NCI-H2029 (cell line): ENCODE data around the gene TBL3.
A peak's percentile ranks its signal among the peaks of the same experiment; 100 is the strongest.
"Not testable (repeated sequence)": the region's sequence is repeated elsewhere in the genome, so short reads cannot be mapped to it uniquely, and the experiment has no call there.

Experiments
- DNase-seq: peaks from one replicate; lab custom pipeline; 2025; lab: John Stamatoyannopoulos, UW

TBL3 gene

DNA sequence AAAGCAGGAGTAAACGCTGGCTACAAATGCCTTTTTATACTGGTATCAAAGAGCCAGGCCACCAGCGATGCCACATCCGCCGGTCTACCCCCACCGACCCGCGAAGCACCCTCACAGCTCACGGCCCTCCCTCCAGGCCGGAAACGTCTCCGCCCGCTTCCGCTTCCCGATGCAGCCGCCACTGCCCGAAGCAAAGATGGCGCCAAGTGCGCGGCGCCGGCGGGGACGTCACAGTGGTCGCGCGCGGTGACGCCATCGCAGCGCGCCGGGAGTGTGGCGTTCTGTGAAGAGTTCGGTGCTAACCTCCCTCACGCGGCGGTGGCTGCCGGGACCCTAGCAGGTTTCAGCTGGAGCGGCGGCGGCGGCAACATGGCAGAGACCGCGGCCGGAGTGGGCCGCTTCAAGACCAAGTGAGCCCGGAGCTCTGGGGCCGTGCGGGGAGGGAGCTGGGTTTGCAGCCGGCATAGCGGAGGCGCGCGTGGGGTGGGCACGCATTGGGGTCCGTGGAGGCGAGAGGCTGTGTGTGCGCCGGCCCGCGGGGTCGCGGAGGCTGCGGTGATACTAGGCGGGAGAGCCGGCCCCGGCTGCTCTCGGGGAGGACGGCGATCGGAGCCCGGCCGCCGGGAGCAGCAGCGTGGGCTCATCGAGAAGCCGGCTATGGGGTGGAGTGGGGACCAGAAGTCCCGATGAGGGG is at the start of gene TBL3:
Gene TBL3 (plus strand): TSS at position 258 of the 694 bp plus-strand sequence. CDS start 112 bp downstream, at position 370.
- peak; percentile 92 for DNase-seq

DNA sequence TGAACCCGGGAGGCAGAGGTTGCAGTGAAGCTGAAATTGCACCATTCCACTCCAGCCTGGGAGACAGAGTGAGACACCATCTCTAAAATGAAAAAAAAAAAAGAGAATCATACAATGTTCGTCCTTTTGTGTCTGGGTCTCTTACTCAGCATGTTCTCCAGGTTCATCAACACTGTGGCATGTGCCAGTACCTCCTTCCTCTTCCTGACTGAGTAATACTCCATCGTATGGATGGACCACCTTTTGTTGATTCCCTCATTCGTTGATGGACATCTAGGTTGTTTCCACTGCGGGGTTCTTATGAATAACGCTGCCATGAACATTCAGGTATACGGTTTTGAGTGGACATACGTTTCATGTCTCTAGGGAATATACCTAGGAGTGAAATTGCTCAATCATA is 49.5 kb upstream of the TBL3 start:
- DNase-seq, result no peak

DNA sequence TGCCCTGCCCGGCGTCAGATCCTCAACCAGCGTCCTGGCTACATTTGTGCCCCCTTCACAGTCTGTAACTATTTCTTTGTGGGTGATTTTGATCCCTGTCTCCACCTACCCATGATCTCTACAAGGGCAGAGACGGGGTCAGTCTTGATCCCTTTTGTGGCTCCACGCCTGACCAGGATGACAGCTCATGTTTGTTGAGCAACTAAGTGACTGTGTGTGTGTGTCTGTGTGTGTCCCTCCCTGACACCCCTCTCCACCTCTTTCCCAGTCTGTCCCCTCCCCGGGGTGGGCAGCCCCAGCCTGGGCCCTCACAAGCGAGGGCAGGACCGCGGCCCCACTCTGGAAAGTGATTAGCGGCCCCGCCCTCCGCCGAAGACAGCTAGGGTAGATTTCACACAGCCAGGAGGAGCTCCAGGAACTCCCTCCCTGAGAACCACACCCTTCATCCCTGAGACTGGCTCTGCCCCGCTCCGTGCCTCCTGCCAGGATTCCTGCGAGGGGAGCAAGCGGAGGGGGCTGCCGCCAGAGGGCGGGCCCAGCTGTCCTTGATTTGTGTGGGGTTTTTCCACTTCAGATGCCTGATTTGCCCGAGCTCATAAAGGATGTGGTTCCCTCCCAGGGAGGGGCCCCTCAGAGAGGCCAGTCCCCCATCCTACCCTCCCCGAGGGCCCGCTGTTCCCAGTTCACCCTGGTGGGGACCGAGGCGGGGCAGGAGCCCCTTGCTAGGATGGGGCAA is 48.4 kb upstream of the TBL3 start:
- no peak for DNase-seq

DNA sequence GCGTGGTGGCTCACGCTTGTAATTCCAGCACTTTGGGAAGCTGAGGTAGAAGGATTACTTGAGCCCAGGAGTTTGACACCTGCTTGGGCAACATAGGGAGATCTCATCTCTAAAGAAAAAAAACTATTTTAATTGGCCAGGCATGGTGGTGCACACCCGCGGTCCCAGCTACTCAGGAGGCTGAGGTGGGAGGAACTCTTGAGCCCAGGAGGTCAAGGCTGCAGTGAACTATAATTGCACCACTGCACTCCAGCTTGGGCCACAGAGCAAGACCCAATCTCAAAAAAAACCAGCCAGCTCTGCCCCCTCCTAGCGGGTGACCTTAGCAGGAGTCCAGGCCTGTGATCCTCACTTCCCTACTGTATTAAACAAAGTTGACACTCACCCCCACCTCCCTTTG is 47.8 kb upstream of the TBL3 start:
- no peak for DNase-seq

DNA sequence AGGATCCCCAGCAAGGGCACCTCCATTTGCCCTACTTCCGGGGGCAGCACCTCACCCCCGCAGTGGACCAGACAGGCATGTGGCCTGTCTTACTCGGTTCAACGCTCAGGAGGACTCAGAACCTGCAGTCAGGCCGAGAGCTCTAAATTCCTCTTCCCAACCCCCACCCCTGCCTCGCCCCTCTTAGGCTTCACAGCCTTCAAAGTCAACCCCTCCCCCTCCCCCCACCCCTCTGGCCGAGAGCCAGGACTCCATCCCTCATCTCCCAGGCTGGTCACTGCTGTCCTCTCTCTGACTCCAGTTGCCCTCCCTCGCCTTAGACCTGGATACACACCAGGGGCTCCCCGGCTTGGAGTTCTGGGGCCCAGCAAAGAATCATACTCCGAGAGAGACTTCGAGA is 45.6 kb upstream of the TBL3 start:
- DNase-seq, result no peak

DNA sequence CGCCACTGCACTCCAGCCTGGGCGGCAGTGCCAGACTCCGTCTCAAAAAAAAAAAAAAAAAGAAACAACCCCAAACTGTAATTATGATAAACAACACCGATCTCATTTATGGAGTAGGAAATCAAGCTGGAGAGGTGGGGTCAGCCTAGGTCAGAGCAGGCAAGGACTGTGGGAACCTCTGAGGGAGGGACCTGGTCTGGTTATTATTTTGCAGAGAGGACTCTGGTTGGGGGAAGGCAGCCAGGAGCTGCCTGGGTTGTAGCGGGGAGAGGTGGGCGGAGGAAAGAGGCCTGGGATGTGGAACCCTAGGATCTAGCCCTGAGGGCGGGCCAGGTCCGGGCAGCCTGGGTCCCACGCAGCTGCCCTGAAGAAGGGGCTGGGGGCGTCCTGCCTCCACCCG is 42.7 kb upstream of the TBL3 start:
- DNase-seq, result peak; percentile 50

DNA sequence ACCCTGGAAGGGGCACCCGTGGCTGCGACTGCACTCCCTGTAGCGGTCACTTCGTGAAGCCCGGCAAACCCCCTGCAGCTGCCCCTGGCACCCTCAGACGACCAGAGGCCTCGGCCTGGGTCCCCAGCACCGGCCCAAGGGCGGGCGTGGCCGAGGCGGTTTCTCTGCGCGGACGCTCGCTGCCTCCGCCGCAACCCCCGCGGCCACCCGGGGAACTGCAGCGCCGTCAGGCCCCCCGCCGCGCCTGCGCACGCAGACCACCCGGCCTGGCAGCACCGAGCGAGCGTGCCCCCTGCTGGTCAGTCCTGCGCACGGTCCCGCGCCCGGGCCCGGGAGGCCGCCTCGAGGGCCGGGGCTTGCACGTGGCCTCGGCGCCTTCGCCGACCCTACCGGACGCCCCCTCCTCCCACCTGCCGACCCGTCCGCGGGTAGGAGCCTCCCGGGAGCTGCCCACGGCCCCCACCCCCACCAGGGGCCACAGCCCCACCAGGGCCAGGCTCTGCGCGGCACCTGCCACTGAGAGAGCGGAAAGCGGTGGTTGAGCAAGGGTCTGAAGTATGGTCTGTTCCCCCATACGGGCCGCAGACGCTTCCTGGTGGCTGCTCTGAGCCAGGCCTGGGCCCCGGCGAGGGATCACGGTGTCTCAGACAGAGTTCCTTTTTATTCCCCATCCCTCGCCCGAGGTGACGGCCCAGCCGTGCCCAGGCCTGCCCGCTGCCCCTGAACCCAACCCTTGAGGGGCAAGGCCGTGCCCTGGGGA is 42.1 kb upstream of the TBL3 start:
- DNase-seq, result peak; percentile 56

DNA sequence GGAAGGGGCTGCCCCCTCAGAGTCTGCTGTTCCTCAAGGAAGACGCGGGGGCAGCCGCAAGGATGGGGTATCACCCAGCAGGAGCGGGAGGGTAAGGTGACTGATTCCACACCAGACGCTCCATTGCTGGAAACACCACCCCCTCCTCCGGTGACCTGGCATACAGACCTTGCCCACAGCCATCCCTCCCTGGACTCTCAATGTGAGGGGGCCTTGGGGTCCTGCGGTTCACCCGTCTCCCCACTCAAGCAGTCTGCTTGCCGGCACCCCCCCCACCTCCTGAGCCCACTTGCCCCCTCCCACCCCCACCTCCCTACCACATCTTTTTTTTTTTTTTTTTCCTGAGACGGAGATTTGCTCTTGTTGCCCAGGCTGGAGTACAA is 41.5 kb upstream of the TBL3 start:
- DNase-seq, result no peak

DNA sequence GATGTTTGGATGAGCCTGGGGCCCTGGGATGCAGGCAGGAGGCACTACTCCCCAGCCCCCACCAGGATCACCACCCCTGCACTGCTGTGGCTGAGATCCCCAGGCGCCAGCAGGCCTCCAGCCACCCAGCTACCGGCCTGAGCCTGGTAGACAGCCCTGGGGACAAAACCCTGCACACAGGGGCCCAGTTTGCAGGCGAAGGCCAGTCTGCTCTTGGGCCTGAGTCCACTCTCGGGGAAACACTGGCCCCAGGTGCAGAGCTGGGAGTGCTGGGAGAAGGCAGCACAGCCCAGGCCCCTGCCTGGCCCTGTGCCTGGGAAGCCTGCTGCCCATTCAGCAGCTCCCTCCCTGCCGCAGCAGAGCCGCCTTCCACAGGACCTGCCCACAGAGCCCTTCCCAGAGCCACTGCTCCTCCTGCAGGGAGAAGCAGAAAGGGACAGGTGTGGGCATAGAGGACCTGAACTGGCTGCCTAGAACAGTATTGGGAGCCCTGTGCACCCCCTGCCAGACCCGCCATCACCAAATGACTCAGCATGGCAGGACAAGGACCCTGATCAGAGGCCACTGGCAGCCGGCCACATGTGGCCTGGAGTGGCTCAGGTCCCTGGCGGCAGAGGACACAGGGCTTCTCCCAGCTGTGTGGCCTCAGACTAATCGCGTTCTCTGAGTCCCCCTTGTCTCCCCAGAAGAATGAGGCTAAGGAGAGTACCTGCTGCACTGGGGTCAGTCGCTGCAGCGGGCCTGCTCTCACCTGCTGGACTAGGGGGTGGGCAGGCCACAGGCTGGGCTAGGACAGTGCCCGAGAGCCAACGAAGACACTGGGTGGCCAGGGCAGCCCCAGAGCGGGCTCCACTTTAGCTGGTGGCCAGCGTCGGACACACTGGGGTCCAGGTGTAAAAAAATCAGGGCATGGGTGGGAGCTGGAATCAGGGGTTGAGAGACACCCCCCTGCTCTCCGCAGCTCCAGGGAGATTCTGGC is 39.5 kb upstream of the TBL3 start:
- DNase-seq, result peak; percentile 9

DNA sequence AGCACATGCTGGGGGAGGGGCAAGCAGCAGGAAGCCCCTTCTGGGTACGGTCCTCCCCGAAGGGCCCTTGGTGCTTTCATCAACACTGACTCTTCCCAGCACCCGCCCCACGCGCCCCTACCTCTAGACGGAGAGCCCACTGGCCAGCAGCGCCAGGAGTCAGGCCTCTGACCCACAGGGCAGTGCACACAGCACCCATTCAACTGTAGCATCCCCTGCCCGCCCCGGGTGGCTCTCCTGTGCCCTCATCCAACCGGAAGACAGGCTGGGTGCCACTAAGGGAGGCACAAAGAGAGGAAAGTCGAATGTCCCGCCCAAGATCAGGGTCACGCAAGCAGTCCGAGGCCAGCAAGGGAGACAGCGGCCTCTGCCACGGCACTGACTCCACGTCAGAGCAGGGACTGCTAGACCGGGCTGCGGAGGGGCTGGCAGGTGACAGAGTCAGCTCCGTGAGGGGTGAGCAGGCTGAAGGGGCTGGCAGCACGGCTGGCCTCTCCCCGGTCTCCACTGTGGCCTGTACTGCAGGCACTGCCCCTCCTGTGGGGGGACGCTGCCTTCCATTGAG is 38.7 kb upstream of the TBL3 start:
- no peak for DNase-seq

DNA sequence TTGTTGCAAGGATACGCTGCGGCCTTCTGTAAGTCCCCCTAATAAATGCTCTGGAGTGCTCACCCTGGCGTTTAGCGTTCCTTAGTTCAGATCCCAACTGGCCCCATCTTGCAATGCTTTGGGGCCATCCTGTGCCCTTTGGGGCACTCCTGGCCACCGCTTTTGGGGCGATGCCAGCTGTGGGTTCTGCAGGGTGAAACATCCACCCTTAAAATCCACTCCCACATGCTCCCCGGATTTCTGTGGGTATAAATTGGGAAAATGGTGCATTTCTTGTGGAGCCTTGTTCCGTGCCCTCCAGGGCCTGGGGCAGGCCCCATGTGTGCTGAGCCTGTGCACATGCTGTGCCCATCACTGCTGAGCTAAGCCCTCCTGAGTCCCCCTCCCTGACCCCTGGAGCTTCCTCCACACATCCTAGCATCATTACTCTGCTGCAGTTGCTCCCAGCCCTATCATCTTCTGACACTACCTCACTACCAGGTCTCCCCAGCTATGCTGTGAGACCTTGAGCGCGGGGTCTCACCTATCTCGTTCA is 34.8 kb upstream of the TBL3 start:
- no peak for DNase-seq

DNA sequence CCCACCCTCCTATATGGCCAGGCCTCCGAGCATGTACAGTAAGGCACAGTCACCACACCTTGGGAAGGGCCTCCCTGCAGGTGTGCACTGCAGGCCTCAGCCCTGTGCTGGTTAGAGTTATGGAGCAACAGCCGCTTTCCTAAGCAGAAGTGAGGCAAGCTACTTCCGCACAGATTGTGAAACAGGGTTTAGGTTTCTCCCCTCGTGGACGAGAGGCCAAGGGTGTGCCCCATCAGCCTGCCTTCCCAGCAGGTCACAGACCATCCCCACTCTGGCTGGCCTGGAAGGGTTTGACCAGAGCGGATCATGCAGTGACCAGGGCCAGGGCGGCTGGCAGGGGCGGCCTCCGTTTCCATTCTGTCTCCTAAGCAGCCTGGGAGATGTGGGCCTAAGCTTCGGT is 33.5 kb upstream of the TBL3 start:
- DNase-seq, result no peak

DNA sequence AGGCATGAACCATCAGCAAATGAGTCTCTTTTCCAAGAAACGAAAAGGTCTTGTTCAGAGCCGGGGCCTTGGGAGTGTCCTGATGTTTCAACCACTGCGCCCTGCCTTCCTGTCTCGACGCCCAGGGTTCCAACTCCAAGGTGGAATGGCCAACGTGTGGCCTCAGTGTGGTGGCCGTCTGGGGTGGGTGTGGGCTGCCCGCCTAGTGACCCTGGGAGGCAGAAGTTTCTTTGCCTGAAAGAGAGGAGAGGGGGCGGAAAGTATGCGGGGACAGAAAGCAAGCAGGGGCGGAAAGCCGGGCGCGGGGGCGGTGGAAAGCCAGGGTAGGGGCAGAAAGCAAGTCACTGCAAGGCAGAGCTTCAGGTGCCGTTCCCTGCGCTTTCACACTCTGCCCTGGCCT is 32.9 kb upstream of the TBL3 start:
- DNase-seq, result no peak

DNA sequence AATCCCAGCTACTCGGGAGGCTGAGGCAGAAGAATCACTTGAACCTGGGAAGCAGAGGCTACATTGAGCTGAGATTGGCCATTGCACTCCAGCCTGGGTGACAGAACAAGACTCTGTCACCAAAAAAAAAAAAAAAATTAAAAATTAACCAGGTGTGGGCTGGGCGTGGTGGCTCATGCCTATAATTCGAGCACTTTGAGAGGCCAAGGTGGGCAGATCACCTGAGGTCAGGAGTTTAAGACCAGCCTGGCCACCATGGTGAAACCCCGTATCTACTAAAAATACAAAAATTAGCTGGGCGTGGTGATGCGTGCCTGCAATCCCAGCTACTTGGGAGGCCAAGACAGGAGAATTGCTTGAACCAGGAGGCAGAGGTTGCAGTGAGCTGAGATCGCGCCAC is 32.0 kb upstream of the TBL3 start:
- not testable (repeated sequence) for DNase-seq

DNA sequence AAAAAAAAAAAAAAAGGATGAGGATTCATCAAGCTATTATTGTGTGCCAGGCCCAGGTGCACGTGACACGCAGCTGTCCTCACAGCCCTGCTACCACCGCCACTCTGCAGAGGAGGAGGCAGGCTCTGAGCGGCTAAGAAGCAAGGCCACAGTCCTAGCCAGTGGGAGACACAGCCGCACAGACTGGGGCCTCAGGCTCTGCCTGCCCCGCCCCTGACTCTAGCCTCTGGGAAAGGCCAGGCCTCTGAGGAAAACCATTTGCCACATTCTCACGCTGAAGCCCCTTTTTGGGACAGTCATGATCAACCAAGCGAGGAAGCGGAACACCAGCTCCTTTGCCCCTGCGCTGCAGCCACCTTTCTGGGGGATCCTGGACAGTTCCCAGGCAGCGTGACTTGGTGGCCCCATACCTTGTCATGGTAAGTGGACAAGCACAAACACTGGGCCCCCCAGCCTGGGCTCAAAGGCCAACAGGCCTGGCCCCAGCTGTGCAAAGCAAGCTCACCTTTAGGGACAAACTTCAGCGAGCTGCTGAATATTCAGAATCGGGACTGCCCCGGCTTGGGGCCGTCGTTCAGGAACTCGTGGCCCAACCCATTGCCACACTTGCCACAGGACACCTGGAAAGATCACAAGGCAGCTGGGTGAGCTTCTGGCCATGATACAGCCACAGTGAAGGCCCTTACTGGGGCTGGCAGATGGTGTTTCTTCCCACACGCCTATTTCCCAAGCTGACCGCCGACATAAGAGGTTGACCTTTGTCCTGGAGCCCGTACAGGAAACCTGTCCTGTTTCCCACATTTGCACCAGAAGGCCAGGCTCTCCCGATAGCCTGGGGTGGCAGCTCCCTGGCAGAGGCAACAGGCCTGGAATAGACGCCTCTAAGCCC is 31.3 kb upstream of the TBL3 start:
- DNase-seq, result no peak

DNA sequence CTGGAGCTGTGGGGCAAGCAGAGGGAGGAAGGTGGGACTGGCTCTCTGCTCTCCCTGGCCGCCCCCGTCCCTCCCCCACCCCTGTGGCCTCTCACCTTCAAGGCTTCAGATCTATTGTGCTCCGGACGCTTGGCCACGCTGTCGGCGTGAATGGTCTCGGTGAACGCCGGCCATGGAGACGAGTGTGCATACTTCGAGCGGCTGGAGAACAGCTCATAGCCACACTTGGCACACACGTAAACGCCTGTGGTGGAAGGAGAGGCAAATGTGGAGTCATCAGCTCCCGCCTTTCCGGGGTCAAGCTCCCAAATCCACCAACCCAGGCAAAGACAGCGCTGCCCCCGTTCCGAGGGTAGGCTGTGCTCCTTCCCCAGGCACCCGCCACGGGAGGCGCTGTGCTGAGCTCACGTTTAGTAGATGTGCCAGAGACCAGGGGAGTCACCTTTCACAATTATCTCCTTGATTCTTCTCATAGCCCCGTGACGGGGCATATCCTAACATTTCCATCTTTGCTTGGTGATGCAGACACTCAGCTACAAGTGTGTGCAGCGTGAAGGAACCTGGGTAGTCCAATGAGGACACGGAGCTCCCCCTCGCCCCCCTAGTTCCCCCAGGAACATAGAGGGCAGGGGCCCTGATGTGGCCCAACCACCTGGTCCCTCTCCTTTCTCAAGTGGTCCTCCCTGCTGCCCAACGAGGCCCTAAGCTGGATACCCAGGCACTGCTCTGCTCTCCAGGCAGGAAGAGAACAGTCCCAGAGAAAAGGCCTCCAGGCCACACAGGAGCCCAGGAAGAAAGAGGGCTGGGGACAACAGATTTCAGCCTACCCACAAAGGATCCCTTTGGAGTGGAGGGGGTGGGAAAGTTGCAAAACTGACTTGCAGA is 30.4 kb upstream of the TBL3 start:
- DNase-seq, result no peak

DNA sequence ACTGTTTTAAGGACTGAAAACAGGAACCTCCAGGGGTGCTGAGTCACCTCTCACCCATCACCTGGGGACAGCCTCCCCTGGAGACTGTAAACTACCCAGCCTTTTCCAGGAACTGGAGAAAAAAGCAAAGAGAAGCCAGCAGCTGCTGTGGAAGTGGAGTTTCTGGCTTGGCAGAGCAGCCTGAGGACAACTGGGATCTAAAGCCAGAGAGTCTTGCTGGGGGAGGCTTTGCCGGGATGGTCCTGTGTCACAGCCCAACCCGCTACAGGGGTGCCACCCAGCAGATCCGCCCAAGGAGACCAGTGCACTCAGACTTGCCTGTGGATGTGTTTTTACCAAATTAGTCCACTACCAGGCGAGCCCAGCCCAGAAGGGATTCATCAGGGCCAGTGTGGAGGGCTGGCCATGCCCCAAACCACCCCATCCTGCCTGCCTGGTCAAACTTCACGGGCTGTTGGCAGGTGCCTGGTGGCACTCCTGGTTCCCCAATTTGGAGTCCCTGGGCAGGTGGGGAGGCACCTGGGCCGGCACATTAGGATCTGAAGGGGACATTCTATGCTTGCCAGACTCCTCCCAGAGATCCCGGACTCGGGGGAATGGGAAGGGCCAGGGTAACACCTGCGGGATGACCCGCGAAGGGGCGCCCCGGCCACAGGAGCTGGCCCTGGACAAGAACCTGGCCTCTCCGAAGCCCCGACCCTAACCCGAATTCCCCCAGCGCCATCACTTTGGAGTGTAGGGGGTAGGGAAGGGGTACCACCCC is 29.6 kb upstream of the TBL3 start:
- no peak for DNase-seq
